SK-N-SH treated with all-trans-retinoic acid at 6 μM for 48 hours (cell line): ENCODE data around the gene MRPL9.

Experiments
- ATAC-seq: fragments of 200-7000 bp; cut with Tn5 transposase; 3 replicates; pipeline ENCODE4 v1.9.1; 2020; ENCODE audit warnings: mild to moderate bottlenecking, moderate library complexity
- ARNTL ChIP-seq: fragments of 450-650 bp; formaldehyde crosslinking; IDR thresholded peaks from 2 replicates; pipeline ENCODE4 v1.5.0; 2020; ENCODE audit warnings: low read depth, mild to moderate bottlenecking, moderate library complexity, borderline replicate concordance
- CSDC2 ChIP-seq: fragments of 250-450 bp; sonication (Bioruptor Pico); IDR thresholded peaks from 2 replicates; pipeline ENCODE4 v1.5.0; 2020; ENCODE audit warnings: mild to moderate bottlenecking, moderate library complexity
- ESRRG ChIP-seq: fragments of 250-450 bp; sonication (Bioruptor Pico); IDR thresholded peaks from 2 replicates; pipeline ENCODE4 v1.6.1; 2021; ENCODE audit warnings: mild to moderate bottlenecking
- GLIS3 ChIP-seq: fragments of 250-450 bp; sonication (Bioruptor Pico); IDR thresholded peaks from 2 replicates; pipeline ENCODE4 v1.5.0; 2020; ENCODE audit warnings: mild to moderate bottlenecking, moderate library complexity
- ISL1 ChIP-seq: fragments of 250-450 bp; sonication (Bioruptor Pico); IDR thresholded peaks from 2 replicates; pipeline ENCODE4 v2.1.2; 2022; ENCODE audit warnings: mild to moderate bottlenecking, moderate library complexity
- OSR1 ChIP-seq: fragments of 250-450 bp; sonication (Bioruptor Pico); IDR thresholded peaks from 2 replicates; pipeline ENCODE4 v1.8.0; 2022; ENCODE audit warnings: moderate library complexity, mild to moderate bottlenecking, inconsistent platforms
- PPARA ChIP-seq: fragments of 250-450 bp; sonication (Bioruptor Pico); IDR thresholded peaks from 2 replicates; pipeline ENCODE4 v1.5.0; 2020; ENCODE audit warnings: mild to moderate bottlenecking, borderline replicate concordance
- RARB ChIP-seq: fragments of 250-450 bp; sonication (Bioruptor Pico); IDR thresholded peaks from 2 replicates; pipeline ENCODE4 v1.8.0; 2021; ENCODE audit warnings: mild to moderate bottlenecking, moderate library complexity
- SNAI2 ChIP-seq: fragments of 250-450 bp; sonication (Bioruptor Pico); IDR thresholded peaks from 2 replicates; pipeline ENCODE4 v1.5.0; 2020; ENCODE audit warnings: mild to moderate bottlenecking, moderate library complexity
- TCF4 ChIP-seq: fragments of 250-450 bp; sonication (Bioruptor Pico); IDR thresholded peaks from 2 replicates; pipeline ENCODE4 v1.8.0; 2021; ENCODE audit warnings: mild to moderate bottlenecking, moderate library complexity, borderline replicate concordance
- TOX ChIP-seq: fragments of 250-450 bp; sonication (Bioruptor Pico); IDR thresholded peaks from 2 replicates; pipeline ENCODE4 v1.8.0; 2021; ENCODE audit warnings: mild to moderate bottlenecking, moderate library complexity, borderline replicate concordance
- ZFP30 ChIP-seq: fragments of 450-650 bp; formaldehyde crosslinking; IDR thresholded peaks from 2 replicates; pipeline ENCODE4 v1.5.0; 2022; ENCODE audit warnings: mild to moderate bottlenecking, moderate library complexity
- ZNF565 ChIP-seq: fragments of 450-650 bp; formaldehyde crosslinking; conservative IDR thresholded peaks from 2 replicates; pipeline ENCODE4 v1.5.0; 2020; ENCODE audit warnings: low read depth, mild to moderate bottlenecking, moderate library complexity
- ZNF70 ChIP-seq: fragments of 450-650 bp; formaldehyde crosslinking; IDR thresholded peaks from 2 replicates; pipeline ENCODE4 v1.5.0; 2020; ENCODE audit warnings: mild to moderate bottlenecking, moderate library complexity
- TF ChIP-seq, protein P1 (sequence below): fragments of 250-450 bp; sonication (Bioruptor Pico); IDR thresholded peaks from 2 replicates; pipeline ENCODE4 v1.8.0; 2021; ENCODE audit warnings: low read depth, mild to moderate bottlenecking, moderate library complexity, borderline replicate concordance
- TF ChIP-seq, protein P2 (sequence below): fragments of 250-450 bp; sonication (Bioruptor Pico); IDR thresholded peaks from 2 replicates; pipeline ENCODE4 v1.5.0; 2020; ENCODE audit warnings: mild to moderate bottlenecking, moderate library complexity
- TF ChIP-seq, protein P3 (sequence below): fragments of 250-450 bp; sonication (Bioruptor Pico); IDR thresholded peaks from 2 replicates; pipeline ENCODE4 v1.8.0; 2020; ENCODE audit warnings: mild to moderate bottlenecking, moderate library complexity, borderline replicate concordance
- TF ChIP-seq, protein P4 (sequence below): fragments of 250-450 bp; sonication (Bioruptor Pico); IDR thresholded peaks from 2 replicates; pipeline ENCODE4 v1.5.1; 2020; ENCODE audit warnings: low read depth, mild to moderate bottlenecking, moderate library complexity

The MRPL9 gene

DNA sequence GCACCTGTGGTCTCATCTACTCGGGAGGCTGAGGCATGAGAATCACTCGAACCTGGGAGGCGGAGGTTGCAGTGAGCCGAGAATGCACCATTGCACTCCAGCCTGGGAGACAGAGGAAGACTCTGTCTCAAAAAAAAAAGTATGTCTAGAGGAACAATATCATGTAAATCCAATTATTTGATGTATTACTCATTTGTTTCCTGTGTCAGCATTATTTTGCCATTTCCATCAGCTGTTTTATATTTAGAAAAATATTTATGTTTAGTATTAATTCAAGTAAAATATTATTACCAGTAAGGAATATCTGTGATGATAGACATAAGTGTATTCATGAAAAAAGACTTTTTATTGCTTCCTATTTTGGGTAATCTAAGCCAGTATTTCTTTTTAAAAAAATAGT, 14.0 kb upstream of the MRPL9 start:
- ATAC-seq, result no peak

DNA sequence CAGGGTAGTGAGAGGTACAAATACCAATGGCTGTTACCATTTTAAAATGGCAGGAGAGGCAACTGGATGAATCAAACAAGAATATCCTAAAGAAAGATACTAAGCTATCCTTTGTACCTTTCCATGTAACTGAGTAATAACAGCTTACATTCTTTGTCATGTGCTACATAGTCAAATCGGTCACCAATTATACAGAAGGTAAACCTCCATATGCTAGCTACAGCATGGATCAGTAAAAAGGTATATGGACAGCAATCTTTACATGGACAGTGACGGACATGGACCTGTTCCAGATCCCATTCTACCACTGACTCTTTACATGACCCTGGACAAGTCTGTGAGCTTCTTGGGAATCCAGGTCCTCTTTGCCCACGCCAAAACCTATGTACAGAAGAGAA, 13.4 kb upstream of the MRPL9 start:
- ATAC-seq, result no peak
- TF ChIP-seq, protein P1, sequence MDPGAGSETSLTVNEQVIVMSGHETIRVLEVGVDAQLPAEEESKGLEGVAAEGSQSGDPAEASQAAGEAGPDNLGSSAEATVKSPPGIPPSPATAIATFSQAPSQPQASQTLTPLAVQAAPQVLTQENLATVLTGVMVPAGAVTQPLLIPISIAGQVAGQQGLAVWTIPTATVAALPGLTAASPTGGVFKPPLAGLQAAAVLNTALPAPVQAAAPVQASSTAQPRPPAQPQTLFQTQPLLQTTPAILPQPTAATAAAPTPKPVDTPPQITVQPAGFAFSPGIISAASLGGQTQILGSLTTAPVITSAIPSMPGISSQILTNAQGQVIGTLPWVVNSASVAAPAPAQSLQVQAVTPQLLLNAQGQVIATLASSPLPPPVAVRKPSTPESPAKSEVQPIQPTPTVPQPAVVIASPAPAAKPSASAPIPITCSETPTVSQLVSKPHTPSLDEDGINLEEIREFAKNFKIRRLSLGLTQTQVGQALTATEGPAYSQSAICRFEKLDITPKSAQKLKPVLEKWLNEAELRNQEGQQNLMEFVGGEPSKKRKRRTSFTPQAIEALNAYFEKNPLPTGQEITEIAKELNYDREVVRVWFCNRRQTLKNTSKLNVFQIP (CRISPR knock-in tag), result no peak
- TF ChIP-seq GLIS3 (CRISPR knock-in tag) (no peak), TOX (CRISPR knock-in tag) (no peak), RARB (CRISPR knock-in tag) (no peak)

More for the DNA sequence above, 14.0 kb upstream of the MRPL9 start:
- TF ChIP-seq, protein P2, sequence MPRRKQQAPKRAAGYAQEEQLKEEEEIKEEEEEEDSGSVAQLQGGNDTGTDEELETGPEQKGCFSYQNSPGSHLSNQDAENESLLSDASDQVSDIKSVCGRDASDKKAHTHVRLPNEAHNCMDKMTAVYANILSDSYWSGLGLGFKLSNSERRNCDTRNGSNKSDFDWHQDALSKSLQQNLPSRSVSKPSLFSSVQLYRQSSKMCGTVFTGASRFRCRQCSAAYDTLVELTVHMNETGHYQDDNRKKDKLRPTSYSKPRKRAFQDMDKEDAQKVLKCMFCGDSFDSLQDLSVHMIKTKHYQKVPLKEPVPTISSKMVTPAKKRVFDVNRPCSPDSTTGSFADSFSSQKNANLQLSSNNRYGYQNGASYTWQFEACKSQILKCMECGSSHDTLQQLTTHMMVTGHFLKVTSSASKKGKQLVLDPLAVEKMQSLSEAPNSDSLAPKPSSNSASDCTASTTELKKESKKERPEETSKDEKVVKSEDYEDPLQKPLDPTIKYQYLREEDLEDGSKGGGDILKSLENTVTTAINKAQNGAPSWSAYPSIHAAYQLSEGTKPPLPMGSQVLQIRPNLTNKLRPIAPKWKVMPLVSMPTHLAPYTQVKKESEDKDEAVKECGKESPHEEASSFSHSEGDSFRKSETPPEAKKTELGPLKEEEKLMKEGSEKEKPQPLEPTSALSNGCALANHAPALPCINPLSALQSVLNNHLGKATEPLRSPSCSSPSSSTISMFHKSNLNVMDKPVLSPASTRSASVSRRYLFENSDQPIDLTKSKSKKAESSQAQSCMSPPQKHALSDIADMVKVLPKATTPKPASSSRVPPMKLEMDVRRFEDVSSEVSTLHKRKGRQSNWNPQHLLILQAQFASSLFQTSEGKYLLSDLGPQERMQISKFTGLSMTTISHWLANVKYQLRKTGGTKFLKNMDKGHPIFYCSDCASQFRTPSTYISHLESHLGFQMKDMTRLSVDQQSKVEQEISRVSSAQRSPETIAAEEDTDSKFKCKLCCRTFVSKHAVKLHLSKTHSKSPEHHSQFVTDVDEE (CRISPR knock-in tag), result no peak
- TF ChIP-seq ESRRG (no peak), ARNTL (CRISPR knock-in tag) (no peak), ZNF565 (CRISPR knock-in tag) (no peak), ISL1 (CRISPR knock-in tag) (no peak), SNAI2 (CRISPR knock-in tag) (no peak), CSDC2 (CRISPR knock-in tag) (no peak), ZNF70 (CRISPR knock-in tag) (no peak), PPARA (CRISPR knock-in tag) (no peak)
- TF ChIP-seq, protein P3, sequence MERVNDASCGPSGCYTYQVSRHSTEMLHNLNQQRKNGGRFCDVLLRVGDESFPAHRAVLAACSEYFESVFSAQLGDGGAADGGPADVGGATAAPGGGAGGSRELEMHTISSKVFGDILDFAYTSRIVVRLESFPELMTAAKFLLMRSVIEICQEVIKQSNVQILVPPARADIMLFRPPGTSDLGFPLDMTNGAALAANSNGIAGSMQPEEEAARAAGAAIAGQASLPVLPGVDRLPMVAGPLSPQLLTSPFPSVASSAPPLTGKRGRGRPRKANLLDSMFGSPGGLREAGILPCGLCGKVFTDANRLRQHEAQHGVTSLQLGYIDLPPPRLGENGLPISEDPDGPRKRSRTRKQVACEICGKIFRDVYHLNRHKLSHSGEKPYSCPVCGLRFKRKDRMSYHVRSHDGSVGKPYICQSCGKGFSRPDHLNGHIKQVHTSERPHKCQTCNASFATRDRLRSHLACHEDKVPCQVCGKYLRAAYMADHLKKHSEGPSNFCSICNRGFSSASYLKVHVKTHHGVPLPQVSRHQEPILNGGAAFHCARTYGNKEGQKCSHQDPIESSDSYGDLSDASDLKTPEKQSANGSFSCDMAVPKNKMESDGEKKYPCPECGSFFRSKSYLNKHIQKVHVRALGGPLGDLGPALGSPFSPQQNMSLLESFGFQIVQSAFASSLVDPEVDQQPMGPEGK (CRISPR knock-in tag), result no peak
- TF ChIP-seq, protein P1 (CRISPR knock-in tag), result no peak
- TF ChIP-seq, protein P4, sequence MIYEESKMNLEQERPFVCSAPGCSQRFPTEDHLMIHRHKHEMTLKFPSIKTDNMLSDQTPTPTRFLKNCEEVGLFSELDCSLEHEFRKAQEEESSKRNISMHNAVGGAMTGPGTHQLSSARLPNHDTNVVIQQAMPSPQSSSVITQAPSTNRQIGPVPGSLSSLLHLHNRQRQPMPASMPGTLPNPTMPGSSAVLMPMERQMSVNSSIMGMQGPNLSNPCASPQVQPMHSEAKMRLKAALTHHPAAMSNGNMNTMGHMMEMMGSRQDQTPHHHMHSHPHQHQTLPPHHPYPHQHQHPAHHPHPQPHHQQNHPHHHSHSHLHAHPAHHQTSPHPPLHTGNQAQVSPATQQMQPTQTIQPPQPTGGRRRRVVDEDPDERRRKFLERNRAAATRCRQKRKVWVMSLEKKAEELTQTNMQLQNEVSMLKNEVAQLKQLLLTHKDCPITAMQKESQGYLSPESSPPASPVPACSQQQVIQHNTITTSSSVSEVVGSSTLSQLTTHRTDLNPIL, result no peak

DNA sequence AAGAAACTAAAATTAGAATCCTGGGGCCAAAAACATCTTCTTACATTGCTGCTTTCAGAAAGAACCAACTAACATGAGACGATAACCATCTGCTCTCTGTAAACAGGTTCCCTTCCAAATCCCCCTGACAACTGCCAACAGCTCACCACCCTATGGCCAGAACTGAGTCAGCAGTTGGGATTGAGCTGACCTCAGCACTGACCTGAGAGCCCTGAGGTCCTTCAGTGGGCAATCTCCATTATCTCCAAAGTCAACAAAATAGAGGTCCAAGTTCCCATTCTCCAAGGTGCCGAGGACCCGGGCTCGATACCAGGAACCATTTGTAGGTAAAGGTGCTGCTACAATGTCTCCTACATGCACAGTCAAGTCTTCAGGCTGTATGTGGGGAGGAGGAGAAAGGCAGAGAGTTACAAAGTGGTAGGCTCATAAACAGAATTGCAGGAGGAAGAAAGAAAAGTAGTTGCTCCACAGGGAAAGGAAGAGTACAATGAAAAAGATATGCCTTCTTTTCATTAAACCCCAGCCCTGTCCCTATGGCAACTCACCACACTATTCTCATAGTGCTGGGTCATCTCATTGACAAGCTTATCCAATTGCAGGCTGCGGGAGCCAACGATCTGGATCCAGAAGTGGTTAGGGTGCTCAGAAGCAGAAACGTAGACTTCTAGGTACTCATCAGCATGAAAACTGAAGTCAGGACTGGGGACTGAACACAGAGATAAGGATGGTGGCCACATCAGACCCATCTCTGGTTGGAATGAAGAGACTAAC, 12.8 kb upstream of the MRPL9 start:
- no peak for TF ChIP-seq ESRRG
- no peak for TF ChIP-seq ARNTL (CRISPR knock-in tag)
- TF ChIP-seq, protein P3 (CRISPR knock-in tag), result no peak
- TF ChIP-seq OSR1 (CRISPR knock-in tag), result no peak
- TF ChIP-seq ZFP30, result no peak
- no peak for TF ChIP-seq CSDC2 (CRISPR knock-in tag)
- TF ChIP-seq TCF4 (CRISPR knock-in tag), result no peak
- no peak for TF ChIP-seq ZNF70 (CRISPR knock-in tag)

More for the DNA sequence above, 12.8 kb upstream of the MRPL9 start:
- no peak for ATAC-seq
